Epidermal melanocyte (primary cell): Measurements from ENCODE around the gene TTC4.

Experiments
- DNase-seq: peaks from one replicate; pipeline ENCODE4 v3.0.0; 2011; ENCODE audit warnings: low spot score; ENCODE audit not compliant: insufficient read length

TTC4 gene

DNA sequence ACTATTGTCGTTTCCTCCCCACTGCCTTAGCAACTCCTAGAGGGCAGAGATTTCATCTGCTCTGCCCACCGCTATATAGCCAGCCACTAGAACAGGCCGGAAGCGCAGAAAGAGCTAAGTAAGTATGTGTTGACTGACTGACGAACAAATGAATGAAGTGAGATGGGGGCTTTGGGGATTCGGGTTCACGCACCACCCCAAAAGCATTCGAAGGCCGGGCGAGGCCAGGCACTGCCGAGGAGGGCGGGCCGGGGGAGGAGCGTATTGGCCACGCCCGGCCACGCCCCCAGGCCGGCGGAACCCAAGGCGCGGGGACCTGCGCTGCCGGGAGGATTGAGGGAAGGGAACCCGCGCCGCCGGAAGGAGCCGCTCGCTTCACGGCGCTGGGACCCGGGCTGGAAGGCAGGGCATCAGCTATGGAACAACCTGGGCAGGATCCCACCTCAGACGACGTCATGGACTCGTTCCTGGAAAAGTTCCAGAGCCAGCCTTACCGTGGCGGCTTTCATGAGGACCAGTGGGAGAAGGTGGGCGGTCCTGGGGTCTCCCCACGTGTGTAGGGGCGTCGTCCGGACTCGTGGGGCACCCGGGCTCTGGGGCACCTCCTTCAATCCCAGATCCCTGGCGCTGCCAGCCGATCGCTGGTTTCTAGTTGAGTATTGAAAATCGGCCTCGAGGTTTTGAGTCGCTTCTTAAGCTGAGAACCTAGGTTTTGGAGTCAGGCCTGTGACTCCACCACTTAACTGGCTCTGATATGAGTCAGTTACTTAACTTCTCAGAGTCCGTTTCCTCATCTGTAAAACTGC, at the start of gene TTC4:
Gene TTC4, plus strand, starts transcription at position 369 of the 806 bp plus-strand sequence. Its CDS starts 48 bp downstream, at position 417.
- peak; percentile 76 for DNase-seq

GRCh38 chr1:54666333-54666732, 49.3 kb upstream of the TTC4 start:
- no peak for DNase-seq

DNA sequence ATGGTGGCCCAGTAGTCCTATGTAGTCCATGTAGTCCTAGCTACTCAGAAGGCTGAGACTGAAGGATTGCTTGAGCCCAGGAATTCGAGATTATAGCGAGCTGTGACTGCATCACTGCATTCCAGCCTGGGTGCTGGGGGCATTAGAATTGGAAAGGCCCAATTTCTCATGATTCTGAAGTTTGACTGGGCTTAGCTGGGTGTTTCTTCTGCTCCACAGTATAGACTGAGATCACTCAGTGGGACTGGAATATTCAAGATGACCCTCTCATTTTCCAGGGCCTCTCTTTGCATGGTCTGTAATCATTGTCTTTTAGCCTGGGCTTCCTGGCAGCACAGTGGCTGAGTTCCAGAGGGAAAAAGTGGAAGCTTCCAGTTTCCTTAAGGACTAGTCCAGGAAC, 47.9 kb upstream of the TTC4 start:
- DNase-seq = no peak

- no peak for DNase-seq
These were observed 47.1 kb upstream of the TTC4 start for GRCh38 chr1:54668567-54668966.

DNA sequence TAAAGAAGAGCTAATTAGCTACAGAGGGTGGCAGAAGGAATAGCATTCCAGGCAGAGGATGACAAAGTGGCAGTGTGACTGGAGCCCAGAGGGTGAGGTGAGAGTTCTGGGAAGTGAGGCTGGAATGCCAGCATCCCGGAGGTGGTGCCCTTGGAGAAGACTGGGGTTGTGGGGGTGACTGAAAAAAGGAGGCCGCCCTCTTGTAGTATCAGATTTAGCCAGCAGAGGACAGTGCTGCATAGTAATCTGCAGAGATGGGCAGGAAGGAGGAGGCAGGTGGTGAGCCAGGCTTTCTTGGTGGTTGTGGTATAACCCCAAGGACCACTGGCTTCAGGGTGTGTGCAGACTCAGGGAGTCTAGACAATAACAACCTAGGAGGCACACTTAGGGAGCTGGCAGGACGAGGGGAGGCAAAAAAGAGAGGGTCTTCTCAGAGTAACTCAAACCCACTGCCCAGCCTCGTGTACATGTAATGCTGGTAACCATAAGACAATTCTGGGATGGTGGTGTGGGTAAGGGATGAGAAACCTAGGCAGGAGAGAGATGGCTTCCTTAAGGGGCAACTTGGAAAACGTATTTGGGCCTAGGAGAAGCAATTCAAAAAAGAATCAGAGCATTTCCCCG, 43.6 kb upstream of the TTC4 start:
- DNase-seq = no peak

GRCh38 chr1:54678776-54679643, 36.7 kb upstream of the TTC4 start:
- DNase-seq = no peak

GRCh38 chr1:54679706-54680105, 36.0 kb upstream of the TTC4 start:
- DNase-seq = no peak

- DNase-seq = no peak
These were observed 35.3 kb upstream of the TTC4 start for GRCh38 chr1:54680387-54680786.

GRCh38 chr1:54681358-54681757, 34.3 kb upstream of the TTC4 start:
- no peak for DNase-seq

GRCh38 chr1:54683453-54683852, 32.2 kb upstream of the TTC4 start:
- no peak for DNase-seq

- DNase-seq = no peak
These were observed 30.2 kb upstream of the TTC4 start for GRCh38 chr1:54685335-54685905.

DNA sequence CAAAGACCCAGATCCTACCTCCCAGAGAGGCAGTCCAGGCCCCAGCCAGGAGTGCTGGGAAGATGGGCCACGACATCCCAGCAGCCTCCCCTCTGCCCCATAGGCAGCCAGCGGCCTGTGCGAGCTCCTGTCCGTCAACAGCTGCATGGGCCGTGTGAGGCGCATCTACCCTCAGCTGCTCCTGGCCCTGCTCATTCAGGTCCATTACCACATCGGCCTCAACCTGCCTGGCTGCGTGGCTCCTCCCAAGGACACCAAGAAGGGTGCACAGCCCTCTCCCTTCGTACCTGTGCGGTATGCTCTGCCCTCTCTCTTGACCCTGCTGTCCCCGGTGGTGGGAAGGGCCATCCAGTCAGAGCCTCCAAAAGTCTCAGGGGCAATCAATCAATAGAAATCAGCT, 29.5 kb upstream of the TTC4 start:
- DNase-seq = no peak

DNA sequence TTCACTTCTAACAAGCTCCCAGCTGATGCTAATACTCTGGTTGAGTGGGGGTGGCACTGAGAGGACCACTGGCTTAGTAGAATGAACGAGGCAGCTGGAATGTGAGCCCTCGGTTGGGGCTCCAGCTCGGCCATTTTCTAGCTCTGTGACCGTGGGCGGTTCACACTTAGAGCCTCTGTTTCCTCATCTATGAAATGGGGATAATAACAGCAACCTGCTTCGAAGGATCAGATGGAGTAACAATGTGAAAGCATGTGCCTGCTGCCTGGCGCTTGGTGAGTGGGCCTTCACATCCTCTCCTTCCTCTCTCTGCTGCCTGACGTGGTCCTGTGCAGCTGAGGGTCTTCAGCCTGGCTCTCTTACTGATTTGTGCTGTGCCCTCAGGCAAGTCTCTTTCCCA, 20.9 kb upstream of the TTC4 start:
- no peak for DNase-seq

DNA sequence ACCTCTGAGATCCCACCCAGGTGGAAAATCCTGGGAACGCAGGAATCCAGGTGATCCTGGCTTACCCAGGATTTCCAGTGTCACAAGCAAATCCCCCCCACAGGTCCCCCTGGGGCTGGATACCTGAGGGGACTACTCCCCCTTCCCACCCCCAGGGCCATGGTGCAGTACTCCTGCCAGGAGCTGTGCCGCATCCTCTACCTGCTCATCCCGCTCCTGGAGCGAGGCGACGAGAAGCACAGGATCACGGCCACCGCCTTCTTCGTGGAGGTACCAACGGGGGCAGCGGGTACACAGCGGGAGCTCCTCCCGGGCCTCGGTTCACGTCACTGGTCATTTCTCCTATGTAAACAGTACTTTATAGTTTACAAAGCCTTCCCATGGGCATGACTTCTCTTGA, 20.4 kb upstream of the TTC4 start:
- DNase-seq = no peak

- no peak for DNase-seq
These were observed 19.9 kb upstream of the TTC4 start for GRCh38 chr1:54695764-54696163.

DNA sequence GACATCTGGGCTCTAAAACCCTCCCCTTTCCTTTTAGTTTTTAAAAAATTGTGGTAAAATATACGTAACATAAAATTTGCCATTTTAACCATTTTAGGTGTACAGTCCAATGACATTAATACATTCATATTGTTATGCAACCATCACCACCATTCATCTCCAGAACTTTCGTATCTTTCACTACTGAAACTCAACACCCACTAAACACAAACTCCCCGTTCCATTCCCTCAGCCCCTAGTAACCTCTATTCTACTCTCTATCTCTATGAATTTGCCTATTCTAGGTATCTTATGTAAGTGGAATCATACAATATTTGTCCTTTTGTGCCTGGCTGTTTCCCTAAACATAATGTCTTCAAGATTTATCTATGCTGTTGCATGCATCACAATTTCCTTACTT, 19.4 kb upstream of the TTC4 start:
- DNase-seq = no peak

GRCh38 chr1:54697896-54698295, 17.8 kb upstream of the TTC4 start:
- DNase-seq = no peak

DNA sequence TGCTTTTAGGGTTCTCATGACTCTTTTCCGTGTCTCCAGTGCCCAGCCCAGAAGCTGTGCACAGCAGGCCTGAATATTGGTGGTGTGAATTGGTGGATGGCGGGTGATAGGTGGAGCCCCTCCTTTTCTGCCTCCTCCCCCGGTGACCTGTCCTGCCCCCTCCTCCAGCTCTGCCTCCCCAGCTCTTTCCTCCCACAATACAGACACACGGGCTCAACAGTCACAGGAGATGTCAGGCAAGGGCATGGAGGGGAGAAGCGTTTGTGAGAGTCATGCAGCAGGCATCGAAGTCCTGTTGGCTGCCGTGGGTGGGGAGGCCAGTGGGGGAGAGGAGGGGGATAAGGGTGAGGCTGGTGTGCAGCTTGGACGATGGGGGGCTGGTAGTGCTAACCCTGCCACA, 17.3 kb upstream of the TTC4 start:
- no peak for DNase-seq

DNA sequence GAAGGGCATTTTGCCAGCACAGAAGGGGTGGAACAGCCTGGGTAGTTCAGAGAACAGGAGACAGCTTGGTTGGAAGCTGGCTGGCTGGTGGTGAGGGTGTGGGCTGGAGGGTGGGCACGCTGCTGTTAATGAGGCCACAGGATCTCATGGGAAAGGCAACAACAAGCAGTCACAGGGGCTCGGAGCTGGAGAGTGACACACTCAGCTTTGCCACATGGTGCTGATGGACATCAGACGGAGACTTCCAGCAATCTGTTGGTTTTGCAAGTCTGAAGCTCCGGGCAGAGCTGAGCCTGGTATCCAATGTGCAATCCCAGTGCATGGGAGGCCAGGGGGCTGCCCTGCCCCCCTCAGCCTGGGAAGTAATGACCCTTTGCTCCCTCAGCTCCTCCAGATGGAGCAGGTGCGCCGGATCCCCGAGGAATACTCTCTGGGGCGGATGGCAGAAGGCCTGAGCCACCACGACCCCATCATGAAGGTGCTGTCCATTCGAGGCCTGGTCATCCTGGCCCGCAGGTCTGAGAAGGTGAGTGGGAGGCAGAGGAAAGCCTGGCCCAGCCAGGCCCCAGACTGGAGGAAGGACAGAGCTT, 15.6 kb upstream of the TTC4 start:
- no peak for DNase-seq

DNA sequence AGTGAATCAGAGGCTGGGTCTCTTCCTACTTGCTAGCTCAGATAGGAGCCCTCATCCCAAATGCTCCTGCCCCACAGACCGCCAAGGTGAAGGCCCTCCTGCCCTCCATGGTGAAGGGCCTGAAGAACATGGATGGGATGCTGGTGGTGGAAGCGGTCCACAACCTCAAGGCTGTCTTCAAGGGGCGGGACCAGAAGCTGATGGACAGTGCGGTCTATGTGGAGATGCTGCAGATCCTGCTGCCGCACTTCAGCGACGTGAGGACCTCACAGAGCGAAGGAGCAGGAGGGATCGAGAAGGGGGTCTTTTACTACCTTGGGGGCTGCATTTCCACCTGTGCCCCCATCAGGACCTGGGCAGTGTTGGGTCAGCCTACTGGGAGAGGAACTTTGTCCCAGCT, 14.6 kb upstream of the TTC4 start:
- no peak for DNase-seq

DNA sequence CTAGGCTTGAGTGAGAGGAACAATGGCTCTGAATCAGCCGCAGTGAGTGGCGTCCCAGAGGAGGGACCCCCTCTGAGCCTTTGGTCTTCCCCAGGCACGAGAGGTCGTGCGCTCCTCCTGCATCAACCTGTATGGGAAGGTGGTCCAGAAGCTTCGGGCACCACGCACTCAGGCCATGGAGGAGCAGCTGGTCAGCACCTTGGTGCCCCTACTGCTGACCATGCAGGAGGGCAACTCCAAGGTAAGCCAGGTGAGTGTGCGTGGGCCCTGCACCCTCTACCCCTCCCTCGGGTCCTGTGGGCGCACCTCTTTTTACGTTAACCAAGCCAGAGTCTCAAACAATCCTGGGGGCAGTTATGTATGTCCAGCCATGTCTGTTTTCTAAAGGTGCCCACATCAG, 13.7 kb upstream of the TTC4 start:
- DNase-seq = no peak
